Ishikawa (cell line): ENCODE measurements around the gene TMEM51.

Source experiments
- CEBPB ChIP-seq: IDR thresholded peaks from 2 replicates; pipeline ENCODE4 v1.6.1; 2012
- EP300 ChIP-seq: IDR thresholded peaks from 2 replicates; pipeline ENCODE4 v1.6.1; 2012; ENCODE audit warnings: borderline replicate concordance
- FOXM1 ChIP-seq: IDR thresholded peaks from 2 replicates; pipeline ENCODE4 v1.6.1; 2012; ENCODE audit warnings: low read depth, borderline replicate concordance
- NFIC ChIP-seq: IDR thresholded peaks from 2 replicates; pipeline ENCODE4 v1.6.1; 2012
- RAD21 ChIP-seq: IDR thresholded peaks from 2 replicates; pipeline ENCODE4 v1.6.1; 2012; ENCODE audit warnings: low read depth
- REST ChIP-seq: IDR thresholded peaks from 2 replicates; pipeline ENCODE4 v1.6.1; 2012; ENCODE audit warnings: low read depth, mild to moderate bottlenecking
- TAF1 ChIP-seq: IDR thresholded peaks from 2 replicates; pipeline ENCODE4 v1.6.1; 2012; ENCODE audit warnings: low read depth, mild to moderate bottlenecking
- TCF12 ChIP-seq: IDR thresholded peaks from 2 replicates; pipeline ENCODE4 v1.6.1; 2012; ENCODE audit warnings: low read depth
- TEAD4 ChIP-seq: IDR thresholded peaks from 2 replicates; pipeline ENCODE4 v1.6.1; 2012
- TF ChIP-seq, protein P1 (sequence below): IDR thresholded peaks from 2 replicates; pipeline ENCODE4 v1.6.1; 2012

DNA sequence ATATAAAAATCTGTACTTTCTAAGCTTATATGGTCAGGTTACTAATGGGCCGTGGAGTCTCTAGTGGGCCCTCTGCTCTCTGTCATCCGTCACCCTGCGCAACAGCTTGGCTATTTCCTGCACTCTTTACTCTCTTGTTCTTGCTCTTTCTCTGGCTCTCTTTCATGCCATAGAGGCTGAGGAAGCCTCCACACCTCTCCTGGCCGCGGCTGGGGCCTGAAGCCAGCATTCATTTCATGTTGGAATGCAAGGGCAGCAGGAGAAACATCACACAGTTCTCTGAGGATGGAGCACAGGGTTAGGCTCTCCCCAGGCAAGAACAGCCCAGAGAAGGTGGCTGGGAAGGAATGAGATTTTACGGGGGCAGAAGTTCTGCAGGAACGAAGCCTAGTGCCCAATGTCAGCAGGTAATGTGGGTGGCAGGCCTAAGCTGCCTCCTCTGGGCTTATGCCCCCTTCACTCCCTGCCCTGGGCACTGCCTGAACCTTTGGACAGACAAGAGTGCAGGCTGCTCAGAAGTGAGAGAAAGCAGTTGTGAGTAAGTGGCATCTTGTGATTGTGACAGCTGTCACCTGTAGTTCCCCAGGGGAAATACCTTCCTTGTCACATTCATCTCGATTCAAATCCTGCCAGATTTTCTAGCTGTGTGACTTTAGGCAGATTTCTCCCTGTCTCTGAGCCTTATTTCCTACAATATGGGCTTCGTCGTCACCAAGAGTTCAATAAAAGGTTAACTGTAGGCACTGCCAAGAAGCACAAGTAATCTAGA lies 89.9 kb downstream of the TMEM51 start:
- TF ChIP-seq FOXM1 (no peak), RAD21 (no peak), NFIC (no peak), TAF1 (no peak), CEBPB (no peak), EP300 (no peak), REST (no peak), TCF12 (no peak), TEAD4 (no peak)
- TF ChIP-seq, protein P1, sequence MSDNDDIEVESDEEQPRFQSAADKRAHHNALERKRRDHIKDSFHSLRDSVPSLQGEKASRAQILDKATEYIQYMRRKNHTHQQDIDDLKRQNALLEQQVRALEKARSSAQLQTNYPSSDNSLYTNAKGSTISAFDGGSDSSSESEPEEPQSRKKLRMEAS = no peak
